Activated gamma-delta T cell treated with Interleukin-2 at 50 U/mL for 16 hours (primary cell): ENCODE measurements around the gene MAZ.
"Not testable (repeated sequence)": the region's sequence is repeated elsewhere in the genome, so short reads cannot be mapped to it uniquely, and the experiment has no call there.

Experiments
- DNase-seq: peaks from one replicate; pipeline ENCODE4 v3.0.0-alpha.2; 2020

MAZ gene

GRCh38 chr16:29806099-29806579 is at the start of gene MAZ:
MAZ (plus strand) TSS chr16:29806529; CDS start chr16:29806702, 173 bp downstream.
- DNase-seq: peak; percentile 73

- no peak for DNase-seq
Measured at GRCh38 chr16:29756654-29757053, 49.7 kb upstream of the MAZ start.

- not testable (repeated sequence) for DNase-seq
Measured at GRCh38 chr16:29757086-29757485, 49.2 kb upstream of the MAZ start.

GRCh38 chr16:29757950-29758466 is 48.3 kb upstream of the MAZ start:
- DNase-seq: no peak

GRCh38 chr16:29760567-29761279 is 45.6 kb upstream of the MAZ start:
- DNase-seq: no peak

- DNase-seq: not testable (repeated sequence)
Measured at GRCh38 chr16:29761280-29761651, 45.1 kb upstream of the MAZ start.

- DNase-seq: no peak
Measured at GRCh38 chr16:29761882-29762281, 44.4 kb upstream of the MAZ start.

- DNase-seq: no peak
Measured at GRCh38 chr16:29763326-29763725, 43.0 kb upstream of the MAZ start.

GRCh38 chr16:29765167-29766032 is 40.9 kb upstream of the MAZ start:
- DNase-seq: no peak

- DNase-seq: no peak
Measured at GRCh38 chr16:29766571-29766970, 39.8 kb upstream of the MAZ start.

GRCh38 chr16:29767062-29767461 is 39.3 kb upstream of the MAZ start:
- DNase-seq: no peak

- DNase-seq: no peak
Measured at GRCh38 chr16:29769507-29769906, 36.8 kb upstream of the MAZ start.

- DNase-seq: no peak
Measured at GRCh38 chr16:29770250-29770929, 35.9 kb upstream of the MAZ start.

GRCh38 chr16:29772330-29772729 is 34.0 kb upstream of the MAZ start:
- DNase-seq: not testable (repeated sequence)

GRCh38 chr16:29774730-29775129 is 31.6 kb upstream of the MAZ start:
- DNase-seq: no peak

- no peak for DNase-seq
Measured at GRCh38 chr16:29775742-29776408, 30.5 kb upstream of the MAZ start.

GRCh38 chr16:29777576-29778350 is 28.6 kb upstream of the MAZ start, which contains the start of gene ZG16:
ZG16 (plus strand) TSS chr16:29778256; CDS start chr16:29779267, 1,011 bp downstream.
- DNase-seq: no peak

- no peak for DNase-seq
Measured at GRCh38 chr16:29779474-29779873, 26.9 kb upstream of the MAZ start.

- DNase-seq: not testable (repeated sequence)
Measured at GRCh38 chr16:29783094-29783953, 23.0 kb upstream of the MAZ start.

GRCh38 chr16:29784157-29784556 is 22.2 kb upstream of the MAZ start:
- DNase-seq: no peak
